ENCODE data around the gene FANCC.
"Not testable (repeated sequence)": the region's sequence is repeated elsewhere in the genome, so short reads cannot be mapped to it uniquely, and the experiment has no call there.

The FANCC gene

DNA sequence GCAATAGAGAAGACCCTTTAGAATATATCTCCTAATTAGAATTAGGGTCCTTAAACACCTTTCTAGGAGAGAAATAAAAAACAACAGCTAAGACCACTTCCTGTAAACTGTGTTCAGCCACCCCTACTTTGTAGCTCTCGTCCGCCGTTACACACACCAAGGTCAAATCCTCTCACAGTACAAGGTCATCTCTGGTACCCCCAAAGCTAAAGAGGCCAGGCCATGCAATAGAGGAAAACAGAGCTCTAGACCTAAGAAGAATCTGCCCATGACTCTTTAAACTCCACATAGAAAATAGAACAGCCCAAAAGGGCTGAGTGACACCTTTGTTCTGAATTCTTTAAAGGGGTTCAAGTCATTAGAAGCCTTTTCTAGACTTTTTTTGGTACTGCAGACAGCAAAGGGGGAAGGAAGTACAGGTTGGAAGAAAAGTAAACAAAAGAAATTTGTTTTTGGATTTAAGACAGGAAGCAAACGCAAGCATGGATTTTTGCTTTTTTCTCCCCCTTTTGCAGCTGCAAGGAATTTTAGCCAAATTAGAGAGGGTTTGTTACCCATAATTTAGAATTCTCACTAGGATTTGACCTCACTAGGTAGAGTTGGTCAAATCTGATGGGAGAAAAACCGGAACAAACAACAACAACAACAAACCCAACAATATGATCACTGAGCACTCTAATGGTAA, 13.4 kb upstream of the FANCC start:
- DNase-seq, result no peak

DNA sequence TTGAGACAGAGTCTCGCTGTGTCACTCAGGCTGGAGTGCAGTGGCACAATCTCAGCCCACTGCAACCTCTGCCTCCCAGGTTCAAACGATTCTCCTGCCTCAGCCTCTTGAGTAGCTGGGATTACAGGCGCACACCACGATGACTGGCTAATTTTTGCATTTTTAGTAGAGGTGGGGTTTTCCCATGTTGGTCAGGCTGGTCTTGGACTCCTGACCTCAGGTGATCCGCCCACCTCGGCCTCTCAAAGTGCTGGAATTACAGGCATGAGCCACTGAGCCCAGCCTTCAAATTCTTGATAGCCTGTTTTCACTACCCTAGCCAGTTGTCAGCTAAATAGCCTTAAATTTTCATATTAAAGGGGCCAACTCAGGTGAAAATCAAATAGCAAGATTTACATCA, 11.6 kb upstream of the FANCC start:
- not testable (repeated sequence) for DNase-seq

GRCh38 chr9:95327239-95327865, 9.8 kb upstream of the FANCC start:
- DNase-seq, result no peak

DNA sequence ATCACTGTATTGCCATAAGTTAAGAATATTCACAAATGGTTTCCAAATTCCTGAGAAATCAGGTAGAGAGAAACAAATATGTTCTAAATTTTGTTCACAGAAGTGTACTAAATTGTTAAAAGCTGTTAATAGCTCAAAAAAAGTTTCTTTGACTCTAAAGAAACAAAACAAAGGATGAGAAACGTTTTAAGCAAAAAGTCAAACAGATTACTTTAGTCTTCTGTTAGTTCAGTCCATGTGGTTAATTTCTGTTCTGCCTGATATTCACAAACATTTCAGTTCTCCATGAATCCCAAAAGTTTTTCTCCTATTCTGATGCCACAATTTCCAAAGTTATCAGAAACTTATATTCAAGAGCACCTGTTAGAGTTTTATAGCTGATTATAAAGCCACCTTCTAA, 7.7 kb upstream of the FANCC start:
- no peak for DNase-seq

GRCh38 chr9:95317893-95318211, 343 bp upstream of the FANCC start:
- no peak for DNase-seq

DNA sequence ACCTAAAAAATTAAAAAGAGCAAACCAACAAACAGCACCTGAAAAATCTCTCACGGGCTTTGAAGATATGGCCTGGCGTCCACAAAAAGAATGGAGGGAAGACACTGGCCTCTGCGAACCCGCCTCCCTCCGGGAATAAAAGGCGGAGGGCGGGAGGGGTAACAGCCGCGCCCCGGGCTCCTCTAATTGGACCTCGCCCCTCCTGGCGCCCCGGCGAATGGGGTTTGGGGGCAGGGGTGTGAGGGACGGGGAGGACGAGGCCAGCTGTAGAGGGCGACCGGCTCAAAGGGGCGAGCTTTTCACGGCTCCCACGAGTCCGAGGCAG, 753 bp downstream of the FANCC start:
- DNase-seq, result peak; percentile 73

DNA sequence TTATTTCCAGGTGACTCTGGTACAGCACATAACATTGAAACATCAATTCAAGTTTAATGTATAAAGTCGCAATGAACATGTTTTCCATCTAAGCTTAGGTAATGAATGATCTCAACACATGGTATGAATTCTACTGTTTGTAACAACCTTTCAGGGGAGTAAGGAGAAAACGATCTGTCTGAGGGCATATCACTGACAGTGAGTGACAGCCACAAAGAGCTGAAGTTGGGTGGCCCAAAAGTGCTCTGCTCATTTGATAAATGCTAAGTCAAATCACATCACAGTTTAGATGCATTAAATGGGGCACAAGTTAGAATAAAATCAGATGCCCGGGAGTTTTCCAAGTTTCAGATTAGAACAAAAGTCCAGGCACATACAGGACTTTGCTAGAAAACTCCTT, 1.2 kb downstream of the FANCC start:
- DNase-seq, result no peak

GRCh38 chr9:95315108-95315746, 2.3 kb downstream of the FANCC start:
- DNase-seq, result no peak

- DNase-seq, result peak; percentile 95
Measured at GRCh38 chr9:95313010-95313498, 4.5 kb downstream of the FANCC start.

DNA sequence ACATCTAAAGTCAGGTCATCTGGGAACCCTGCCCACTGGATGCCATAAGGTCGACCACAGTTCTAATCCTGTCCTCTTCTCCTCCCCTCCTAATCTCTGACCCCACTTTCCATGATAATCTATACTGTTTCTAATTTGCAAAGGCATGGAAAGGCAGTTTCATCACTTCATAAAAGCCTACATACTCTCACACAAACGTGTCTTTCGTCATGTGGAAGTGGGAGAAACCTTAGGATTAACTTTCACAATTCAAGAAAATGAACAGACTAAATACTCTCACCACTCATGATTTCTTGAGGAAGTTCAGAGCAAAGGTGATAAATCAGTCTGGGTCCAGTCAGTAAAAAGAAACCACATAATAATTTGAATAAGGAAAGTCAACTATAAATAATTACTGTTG, 5.5 kb downstream of the FANCC start:
- DNase-seq, result no peak

DNA sequence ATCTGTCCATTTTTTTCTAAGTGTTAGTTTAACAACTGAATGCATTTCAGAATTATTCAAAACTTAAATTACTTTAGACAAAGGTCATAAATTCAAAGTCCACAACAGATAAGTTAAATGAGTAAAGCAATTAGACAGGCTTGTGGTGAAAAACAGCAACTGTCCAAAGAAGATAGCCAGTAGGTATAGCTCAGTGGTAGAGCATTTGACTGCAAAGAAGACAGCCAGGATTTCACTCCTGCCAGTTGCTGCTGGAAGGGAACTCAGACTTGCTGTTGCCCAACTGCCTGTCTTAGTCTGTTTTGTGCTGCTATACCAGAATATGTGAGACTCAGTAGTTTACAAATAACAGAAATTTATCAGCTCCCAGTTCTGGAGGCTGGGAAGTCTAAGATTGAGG, 10.0 kb downstream of the FANCC start:
- no peak for DNase-seq

- DNase-seq, result no peak
Measured at GRCh38 chr9:95306819-95307218, 10.7 kb downstream of the FANCC start.

GRCh38 chr9:95305770-95306492, 11.6 kb downstream of the FANCC start:
- no peak for DNase-seq

- no peak for DNase-seq
Measured at GRCh38 chr9:95302479-95302878, 15.0 kb downstream of the FANCC start.

GRCh38 chr9:95297760-95298159, 19.7 kb downstream of the FANCC start:
- no peak for DNase-seq

DNA sequence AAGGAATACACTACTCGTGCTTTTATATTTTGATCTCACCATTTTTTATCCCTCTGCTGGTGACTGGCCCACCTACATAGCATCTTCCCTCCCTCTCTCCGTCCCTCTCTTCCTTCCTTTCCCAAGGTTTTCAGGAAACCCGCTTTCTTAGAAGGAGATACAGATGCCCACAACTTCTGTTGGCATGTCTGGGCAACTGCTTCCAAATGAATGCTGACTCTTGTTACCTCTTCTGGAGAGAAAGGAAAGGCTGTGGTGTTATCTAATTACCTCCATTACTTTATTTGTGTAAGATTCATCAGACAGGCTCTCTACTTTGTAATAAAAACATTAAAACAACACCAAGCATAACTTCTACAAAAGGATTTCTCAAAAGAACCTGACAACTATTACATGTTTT, 20.2 kb downstream of the FANCC start:
- DNase-seq, result no peak

GRCh38 chr9:95296761-95297160, 20.7 kb downstream of the FANCC start:
- DNase-seq, result no peak

- not testable (repeated sequence) for DNase-seq
Measured at GRCh38 chr9:95293296-95293695, 24.2 kb downstream of the FANCC start.

GRCh38 chr9:95292226-95292625, 25.3 kb downstream of the FANCC start:
- no peak for DNase-seq

- DNase-seq, result no peak
Measured at GRCh38 chr9:95286151-95286550, 31.4 kb downstream of the FANCC start.

GRCh38 chr9:95285307-95285706, 32.2 kb downstream of the FANCC start:
- no peak for DNase-seq

- DNase-seq, result no peak
Measured at GRCh38 chr9:95284162-95285080, 33.1 kb downstream of the FANCC start.

- DNase-seq, result no peak
Measured at GRCh38 chr9:95283673-95284072, 33.8 kb downstream of the FANCC start.

Measured in NCI-H524 treated with DMSO at 0.1 percent for 48 hours (cell line).